A549 (cell line): ENCODE data around the gene GPR173. TPM values are rescaled to one million over a fixed set of nuclear protein-coding genes. Genes with fewer than 3 reads are reported as not detected.

ENCODE experiments used
- ATAC-seq, 2 experiments: fragments of 200-7000 bp in 1 of 2; fragments of >200 bp in 1 of 2; cut with Nextera tagmentation in 1 of 2; cut with Tn5 transposase in 1 of 2; 3 replicates each; pipeline versions ENCODE4 v1.8.0 to v1.9.1; 2018 to 2020; ENCODE audit warnings: mild to moderate bottlenecking in 1 of 2, moderate library complexity in 1 of 2
- CTCF ChIA-PET: fragments of 300-600 bp; sonication (Branson Sonifier 250); formaldehyde crosslinking; extraction: SDS; loops from one replicate; lab custom pipeline; 2021; ENCODE audit warnings: antibody characterized with exemption, inconsistent platforms; lab: Yijun Ruan, JAX
- POLR2A ChIA-PET: fragments of 350-600 bp; formaldehyde crosslinking; extraction: SDS; loops from one replicate; lab custom pipeline; 2021; ENCODE audit warnings: antibody characterized with exemption, inconsistent platforms; lab: Yijun Ruan, JAX
- DNase-seq, 2 experiments: peaks; one replicate each; pipeline versions ENCODE4 v3.0.0 to v3.0.0-alpha.2; 2011 to 2016; ENCODE audit warnings: low read depth in 1 of 2, low spot score in 1 of 2
- FAIRE-seq: peaks from 2 replicates; lab custom pipeline; 2011; peaks lifted over from hg19 to GRCh38; lab: Jason Lieb, UNC
- H3K27ac ChIP-seq, 2 experiments: fragments of >200 bp; sonication (Bioruptor Twin); formaldehyde crosslinking; 3 replicates each; pipeline ENCODE4 v1.5.1; 2016 to 2017
- H3K4me1 ChIP-seq: fragments of >200 bp; sonication (Bioruptor Twin); formaldehyde crosslinking; 3 replicates; pipeline ENCODE4 v1.6.1; 2016
- H3K4me2 ChIP-seq: fragments of >200 bp; sonication (Bioruptor Twin); formaldehyde crosslinking; 3 replicates; pipeline ENCODE4 v1.6.1; 2016
- H3K4me3 ChIP-seq: fragments of >200 bp; sonication (Bioruptor Twin); formaldehyde crosslinking; 3 replicates; pipeline ENCODE4 v1.5.1; 2016
- H3K9me3 ChIP-seq: fragments of >200 bp; sonication (Bioruptor Twin); formaldehyde crosslinking; 3 replicates; pipeline ENCODE4 v1.6.1; 2016
- ATOH8 ChIP-seq: fragments of 250-450 bp; sonication (Bioruptor Pico); IDR thresholded peaks from 2 replicates; pipeline ENCODE4 v1.5.0; 2020; ENCODE audit warnings: low read depth, mild to moderate bottlenecking, moderate library complexity
- CBX8 ChIP-seq: fragments of 200-600 bp; sonication (generic); IDR thresholded peaks from 2 replicates; pipeline ENCODE4 v1.6.1; 2016
- CTCF ChIP-seq: fragments of >200 bp; sonication (Bioruptor Twin); formaldehyde crosslinking; IDR thresholded peaks from 3 replicates; pipeline ENCODE4 v1.5.1; 2016
- EHF ChIP-seq: fragments of 250-450 bp; sonication (Bioruptor Pico); IDR thresholded peaks from 2 replicates; pipeline ENCODE4 v1.5.0; 2020; ENCODE audit warnings: mild to moderate bottlenecking
- EHMT2 ChIP-seq: fragments of 200-600 bp; sonication (generic); IDR thresholded peaks from 2 replicates; pipeline ENCODE4 v1.6.1; 2016; ENCODE audit warnings: antibody characterized with exemption, low read depth, mild to moderate bottlenecking, moderate library complexity
- ELK1 ChIP-seq: fragments of 150-350 bp; IDR thresholded peaks from 2 replicates; pipeline ENCODE4 v1.6.1; 2014; ENCODE audit warnings: low read depth, mild to moderate bottlenecking, low read length
- FOSL2 ChIP-seq, 2 experiments: fragments of 450-650 bp in 1 of 2; fragments of >200 bp in 1 of 2; sonication (Bioruptor Twin) in 1 of 2; formaldehyde crosslinking; IDR thresholded peaks; 2 replicates each; pipeline versions ENCODE4 v1.5.0 to v1.6.1; 2016 to 2020; ENCODE audit warnings: mild to moderate bottlenecking in 1 of 2, moderate library complexity in 1 of 2
- HDAC2 ChIP-seq: fragments of 200-600 bp; sonication (generic); IDR thresholded peaks from 2 replicates; pipeline ENCODE4 v1.6.1; 2016
- HEYL ChIP-seq: fragments of 250-450 bp; sonication (Bioruptor Pico); IDR thresholded peaks from 2 replicates; pipeline ENCODE4 v1.8.0; 2021; ENCODE audit warnings: mild to moderate bottlenecking, moderate library complexity
- HOXB13 ChIP-seq: fragments of 250-450 bp; sonication (Bioruptor Pico); IDR thresholded peaks from 2 replicates; pipeline ENCODE4 v1.5.0; 2020; ENCODE audit warnings: low read depth, mild to moderate bottlenecking, moderate library complexity
- HOXB5 ChIP-seq: fragments of 250-450 bp; sonication (Bioruptor Pico); IDR thresholded peaks from 2 replicates; pipeline ENCODE4 v1.5.0; 2020; ENCODE audit warnings: mild to moderate bottlenecking, moderate library complexity
- JUNB ChIP-seq: fragments of >200 bp; sonication (Bioruptor Twin); formaldehyde crosslinking; IDR thresholded peaks from 2 replicates; pipeline ENCODE4 v1.6.1; 2016
- MAFK ChIP-seq: fragments of 450-650 bp; IDR thresholded peaks from 2 replicates; pipeline ENCODE4 v1.6.1; 2014; ENCODE audit not compliant: partially characterized antibody
- MAX ChIP-seq: IDR thresholded peaks from 2 replicates; pipeline ENCODE4 v1.6.1; 2012
- MAZ ChIP-seq: fragments of 150-350 bp; IDR thresholded peaks from 2 replicates; pipeline ENCODE4 v1.6.1; 2014; ENCODE audit warnings: antibody characterized with exemption, low read depth, low read length, borderline replicate concordance
- NPAS2 ChIP-seq: fragments of 250-450 bp; sonication (Bioruptor Pico); IDR thresholded peaks from 2 replicates; pipeline ENCODE4 v1.8.0; 2022; ENCODE audit warnings: mild to moderate bottlenecking, moderate library complexity, borderline replicate concordance
- PHF8 ChIP-seq: fragments of 200-600 bp; sonication (generic); IDR thresholded peaks from 2 replicates; pipeline ENCODE4 v1.6.1; 2016; ENCODE audit warnings: low read depth, mild to moderate bottlenecking, antibody characterized with exemption, moderate library complexity, borderline replicate concordance
- POLR2AphosphoS2 ChIP-seq: conservative IDR thresholded peaks from 2 replicates; pipeline ENCODE4 v1.6.1; 2012; ENCODE audit warnings: low read length, improper control_type of control experiment, inconsistent platforms
- RAD21 ChIP-seq, 2 experiments: fragments of >200 bp in 1 of 2; sonication (Bioruptor Twin) in 1 of 2; formaldehyde crosslinking in 1 of 2; IDR thresholded peaks in 1 of 2; conservative IDR thresholded peaks in 1 of 2; 2 replicates in 1 of 2; 3 replicates in 1 of 2; pipeline ENCODE4 v1.6.1; 2012 to 2018; ENCODE audit warnings: inconsistent platforms in 1 of 2
- RCOR1 ChIP-seq: fragments of 150-350 bp; IDR thresholded peaks from 2 replicates; pipeline ENCODE4 v1.6.1; 2014; ENCODE audit warnings: antibody characterized with exemption, low read length, low read depth
- SMC3 ChIP-seq: fragments of >200 bp; sonication (Bioruptor Twin); formaldehyde crosslinking; IDR thresholded peaks from 3 replicates; pipeline ENCODE4 v1.6.1; 2018; ENCODE audit warnings: inconsistent platforms
- SREBF2 ChIP-seq: fragments of 450-650 bp; IDR thresholded peaks from 2 replicates; pipeline ENCODE4 v1.6.1; 2014; ENCODE audit warnings: mild to moderate bottlenecking, moderate library complexity
- TFCP2L1 ChIP-seq: fragments of 250-450 bp; sonication (Bioruptor Pico); IDR thresholded peaks from 2 replicates; pipeline ENCODE4 v1.5.0; 2021; ENCODE audit warnings: mild to moderate bottlenecking
- ZC3H11A ChIP-seq: fragments of 450-650 bp; IDR thresholded peaks from 2 replicates; pipeline ENCODE4 v1.6.1; 2014; ENCODE audit warnings: antibody characterized with exemption, mild to moderate bottlenecking
- WGBS: methylation state at CpG from one replicate; pipeline ENCODE4 v1.1.6; 2017; ENCODE audit errors: missing lambda C conversion rate; 5-methylcytosine and 5-hydroxymethylcytosine counted together
- polyA plus RNA-seq, 4 experiments: library from polyadenylated mRNA; depleted of rRNA in 3 of 4; stranded (reverse); fragments of >200 nt; fragmentation: RNase III in 1 of 4; extraction: RNeasy Plus Mini Kit Qiagen cat#74134 plus additional on column Dnase treatment in 1 of 4; gene quantifications; 2 replicates in 3 of 4; 3 replicates in 1 of 4; pipeline ENCODE4 v1.2.3, GENCODE V29; 2011 to 2017
- TF ChIP-seq, protein P1 (sequence below): fragments of >200 bp; sonication (Bioruptor Twin); formaldehyde crosslinking; IDR thresholded peaks from 3 replicates; pipeline ENCODE4 v1.6.1; 2016

GPR173 gene
- polyA plus RNA-seq, 2 of the 4 experiments (the other 2 are of a cell fraction), result 0.03 TPM; not detected in 1

DNA sequence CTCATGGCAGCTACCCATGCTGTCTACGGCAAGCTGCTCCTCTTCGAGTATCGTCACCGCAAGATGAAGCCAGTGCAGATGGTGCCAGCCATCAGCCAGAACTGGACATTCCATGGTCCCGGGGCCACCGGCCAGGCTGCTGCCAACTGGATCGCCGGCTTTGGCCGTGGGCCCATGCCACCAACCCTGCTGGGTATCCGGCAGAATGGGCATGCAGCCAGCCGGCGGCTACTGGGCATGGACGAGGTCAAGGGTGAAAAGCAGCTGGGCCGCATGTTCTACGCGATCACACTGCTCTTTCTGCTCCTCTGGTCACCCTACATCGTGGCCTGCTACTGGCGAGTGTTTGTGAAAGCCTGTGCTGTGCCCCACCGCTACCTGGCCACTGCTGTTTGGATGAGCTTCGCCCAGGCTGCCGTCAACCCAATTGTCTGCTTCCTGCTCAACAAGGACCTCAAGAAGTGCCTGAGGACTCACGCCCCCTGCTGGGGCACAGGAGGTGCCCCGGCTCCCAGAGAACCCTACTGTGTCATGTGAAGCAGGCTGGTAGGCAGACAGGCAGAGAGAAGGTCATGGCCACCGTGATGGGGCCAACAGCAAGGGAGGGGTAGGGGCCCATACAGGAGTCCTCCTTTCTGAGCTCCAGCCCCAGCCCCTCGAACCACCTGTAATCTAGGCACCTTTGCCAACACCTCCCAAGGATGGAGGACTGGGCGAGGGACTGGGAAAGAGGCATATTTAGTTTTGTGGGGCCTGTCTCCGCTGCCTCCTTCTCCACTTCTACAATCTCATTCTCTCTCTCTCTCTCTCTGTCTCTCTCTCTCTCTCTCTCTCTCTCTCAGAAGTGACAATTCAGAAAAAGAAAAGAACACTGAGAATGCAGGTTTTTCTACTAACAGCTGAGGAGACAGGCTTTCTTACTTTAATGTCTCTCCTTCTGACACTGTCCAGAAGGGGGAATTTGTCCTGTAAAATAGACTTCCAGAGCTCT, 28.9 kb downstream of the GPR173 start:
- DNase-seq (no peak), ATAC-seq (no peak), FAIRE-seq (no peak)
- H3K4me2 ChIP-seq, result no peak overlapping the region
- H3K9me3 ChIP-seq, result no peaks in the 10 kb centered on the region
- ChIA-PET CTCF (interaction anchor here (1.9 kb wide), 1 partner anchor 11 kb away, joined by 6 read pairs; no protein-coding TSS in a partner anchor), POLR2A (no interaction called here)
- no peak overlapping the region for H3K4me3 ChIP-seq
- H3K27ac ChIP-seq, result no peak overlapping the region
- peaks cover 14% of the 10 kb centered on the region for H3K4me1 ChIP-seq
- TF ChIP-seq EHMT2 (no peak), NPAS2 (CRISPR knock-in tag) (no peak), ZC3H11A (no peak), CTCF (no peak), FOSL2 (IDR thresholded peaks at IDR 0.05) (no peak), FOSL2 (CRISPR knock-in tag; IDR thresholded peaks at IDR 0.05) (no peak), CBX8 (no peak), SMC3 (no peak), MAZ (no peak), RCOR1 (no peak), HEYL (CRISPR knock-in tag) (no peak), MAX (no peak), TFCP2L1 (CRISPR knock-in tag) (no peak), HDAC2 (no peak), JUNB (no peak), ATOH8 (CRISPR knock-in tag) (no peak), POLR2AphosphoS2 (no peak), SREBF2 (no peak)
- TF ChIP-seq, protein P1, sequence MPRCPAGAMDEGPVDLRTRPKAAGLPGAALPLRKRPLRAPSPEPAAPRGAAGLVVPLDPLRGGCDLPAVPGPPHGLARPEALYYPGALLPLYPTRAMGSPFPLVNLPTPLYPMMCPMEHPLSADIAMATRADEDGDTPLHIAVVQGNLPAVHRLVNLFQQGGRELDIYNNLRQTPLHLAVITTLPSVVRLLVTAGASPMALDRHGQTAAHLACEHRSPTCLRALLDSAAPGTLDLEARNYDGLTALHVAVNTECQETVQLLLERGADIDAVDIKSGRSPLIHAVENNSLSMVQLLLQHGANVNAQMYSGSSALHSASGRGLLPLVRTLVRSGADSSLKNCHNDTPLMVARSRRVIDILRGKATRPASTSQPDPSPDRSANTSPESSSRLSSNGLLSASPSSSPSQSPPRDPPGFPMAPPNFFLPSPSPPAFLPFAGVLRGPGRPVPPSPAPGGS, result no peak
- 83% methylated on average over 23 of the region's 27 CpGs for WGBS

- Histone ChIP-seq H3K4me1 (peaks cover 11% of the 10 kb centered on the region; the same call in 2 of the 3 replicates), H3K9me3 (no peaks in the 10 kb centered on the region), H3K4me3 (no peak overlapping the region), H3K4me2 (no peak overlapping the region), H3K27ac (no peak overlapping the region)
- TF ChIP-seq NPAS2 (CRISPR knock-in tag) (no peak), MAFK (no peak), RAD21 (conservative IDR thresholded peaks at IDR 0.05 in 1 of 2, IDR thresholded peaks at IDR 0.05 in 1 of 2) (no peak), POLR2AphosphoS2 (no peak), HOXB13 (CRISPR knock-in tag) (no peak), EHF (CRISPR knock-in tag) (no peak), ELK1 (no peak), PHF8 (no peak), HOXB5 (CRISPR knock-in tag) (no peak)
- no peak for FAIRE-seq
- 100% methylated on average over 1 of the region's 1 CpG for WGBS
- ChIA-PET POLR2A (no interaction called here), CTCF (no interaction called here)
- no peak for DNase-seq
- ATAC-seq, result no peak
Observed at GRCh38 chrX:53078943-53079342, 30.4 kb downstream of the GPR173 start.
